OCI-LY1 (cell line): ENCODE results near the gene ZNF550.

Source experiments
- H2AFZ ChIP-seq: fragments of 200-600 bp; sonication (generic), shearing (Covaris generic); 2 replicates; pipeline ENCODE4 v1.6.0; 2014; ENCODE audit warnings: antibody characterized with exemption, mild to moderate bottlenecking, low read length
- H3F3A ChIP-seq: fragments of 200-600 bp; sonication (generic), shearing (Covaris generic); 2 replicates; pipeline ENCODE4 v1.6.0; 2014; ENCODE audit warnings: mild to moderate bottlenecking, antibody characterized with exemption, low read length, moderate library complexity; ENCODE audit not compliant: insufficient read depth
- H3K27ac ChIP-seq: fragments of 200-600 bp; sonication (generic); 2 replicates; pipeline ENCODE4 v1.5.1; 2014; ENCODE audit warnings: low read length, mixed run types, mild to moderate bottlenecking, low read depth; ENCODE audit not compliant: poor library complexity, severe bottlenecking
- H3K27me3 ChIP-seq: fragments of 200-600 bp; sonication (generic); 2 replicates; pipeline ENCODE4 v1.6.0; 2014; ENCODE audit warnings: antibody characterized with exemption, mild to moderate bottlenecking, low read length, moderate library complexity; ENCODE audit not compliant: insufficient read depth
- H3K36me3 ChIP-seq: fragments of 200-600 bp; sonication (generic); 2 replicates; pipeline ENCODE4 v1.6.1; 2014; ENCODE audit warnings: mild to moderate bottlenecking, antibody characterized with exemption, low read length, moderate library complexity, mixed read lengths; ENCODE audit not compliant: insufficient read depth
- H3K4me1 ChIP-seq: fragments of 200-600 bp; sonication (generic); 2 replicates; pipeline ENCODE4 v1.5.1; 2014; ENCODE audit warnings: mild to moderate bottlenecking, low read length, moderate library complexity; ENCODE audit not compliant: insufficient read depth, severe bottlenecking
- H3K4me2 ChIP-seq: fragments of 200-600 bp; sonication (generic), shearing (Covaris generic); 2 replicates; pipeline ENCODE4 v1.6.1; 2014; ENCODE audit warnings: low read length
- H3K4me3 ChIP-seq: fragments of 200-600 bp; sonication (generic); 2 replicates; pipeline ENCODE4 v1.5.1; 2014; ENCODE audit warnings: low read length, low read depth, mild to moderate bottlenecking, mixed read lengths; ENCODE audit not compliant: poor library complexity, severe bottlenecking
- H3K79me2 ChIP-seq: fragments of 200-600 bp; shearing (Covaris generic); 2 replicates; pipeline ENCODE4 v1.6.1; 2016; ENCODE audit warnings: mixed run types, low read length, mixed read lengths; ENCODE audit not compliant: insufficient read depth
- H3K9ac ChIP-seq: fragments of 200-600 bp; sonication (generic), shearing (Covaris generic); 2 replicates; pipeline ENCODE4 v1.6.1; 2014; ENCODE audit warnings: mild to moderate bottlenecking, low read length, mixed read lengths
- H3K9me2 ChIP-seq: fragments of 200-600 bp; sonication (generic), shearing (Covaris generic); 2 replicates; pipeline ENCODE4 v1.6.1; 2014; ENCODE audit warnings: low read depth, mild to moderate bottlenecking, low read length, mixed read lengths
- H3K9me3 ChIP-seq: fragments of 200-600 bp; shearing (Covaris generic); 2 replicates; pipeline ENCODE4 v1.6.1; 2014; ENCODE audit warnings: low read length, mixed read lengths
- H4K20me1 ChIP-seq: fragments of 200-600 bp; sonication (generic), shearing (Covaris generic); 2 replicates; pipeline ENCODE4 v1.6.0; 2016; ENCODE audit warnings: mild to moderate bottlenecking, low read length; ENCODE audit not compliant: insufficient read depth
- CTCF ChIP-seq: fragments of 200-600 bp; sonication (generic), shearing (Covaris generic); IDR thresholded peaks from 2 replicates; pipeline ENCODE4 v1.5.1; 2017; ENCODE audit warnings: mild to moderate bottlenecking, antibody characterized with exemption, low read length, moderate library complexity, mixed read lengths
- EZH2 ChIP-seq: fragments of 200-600 bp; sonication (generic), shearing (Covaris generic); IDR thresholded peaks from 2 replicates; pipeline ENCODE4 v1.8.0; 2017; ENCODE audit warnings: borderline replicate concordance, mixed run types, mild to moderate bottlenecking, antibody characterized with exemption, low read length, moderate library complexity, mixed read lengths

The ZNF550 gene

GRCh38 chr19:57583104-57583520 is 23.4 kb upstream of the ZNF550 start:
- no peaks in the 10 kb centered on the region for H4K20me1 ChIP-seq
- 0 out of 2 replicates have a peak, but pooled peaks cover 2% of the 10 kb centered on the region for H3K79me2 ChIP-seq
- H2AFZ ChIP-seq = no peak overlapping the region
- peaks cover 5% of the 10 kb centered on the region; the same call in 1 of the 2 replicates for H3K36me3 ChIP-seq
- H3K27me3 ChIP-seq = no peaks in the 10 kb centered on the region
- no peak overlapping the region for H3K9ac ChIP-seq
- peaks cover 7% of the 10 kb centered on the region for H3K4me1 ChIP-seq
- H3K9me2 ChIP-seq = no peaks in the 10 kb centered on the region
- TF ChIP-seq EZH2 (no peak), CTCF (no peak)
- H3K4me3 ChIP-seq = no peak overlapping the region
- H3K4me2 ChIP-seq = no peak overlapping the region
- no peaks in the 10 kb centered on the region for H3F3A ChIP-seq
- H3K27ac ChIP-seq = no peak overlapping the region
- peaks cover 18% of the 10 kb centered on the region for H3K9me3 ChIP-seq

- H3F3A ChIP-seq = no peaks in the 10 kb centered on the region
- no peaks in the 10 kb centered on the region for H3K27me3 ChIP-seq
- no peaks in the 10 kb centered on the region for H3K9me2 ChIP-seq
- peaks cover 16% of the 10 kb centered on the region for H3K4me1 ChIP-seq
- H3K9me3 ChIP-seq = peaks cover 31% of the 10 kb centered on the region
- peak within 1 kb of the TSS; percentile 86 for H3K4me2 ChIP-seq
- peak within 1 kb of the TSS; percentile 75 for H3K9ac ChIP-seq
- H2AFZ ChIP-seq = peak within 1 kb of the TSS; percentile 99
- H3K36me3 ChIP-seq = peaks cover 46% of the 10 kb centered on the region
- TF ChIP-seq EZH2 (no peak), CTCF (peak; percentile 39; the same call in 1 of the 2 replicates)
- H3K4me3 ChIP-seq = peak within 1 kb of the TSS; percentile 80
- no peaks in the 10 kb centered on the region for H4K20me1 ChIP-seq
- H3K27ac ChIP-seq = peak within 1 kb of the TSS; percentile 6
- H3K79me2 ChIP-seq = 0 out of 2 replicates have a peak, but pooled peaks cover 11% of the 10 kb centered on the region
Observed at GRCh38 chr19:57578487-57579205, 19.0 kb upstream of the ZNF550 start, which contains the start of gene ZNF416. Gene ZNF416 (minus strand): TSS chr19:57578911. CDS start chr19:57578704, 207 bp downstream.

- H4K20me1 ChIP-seq = no peaks in the 10 kb centered on the region
- TF ChIP-seq CTCF (no peak), EZH2 (no peak)
- no peaks in the 10 kb centered on the region for H3K9me2 ChIP-seq
- no peak overlapping the region for H3K27ac ChIP-seq
- H2AFZ ChIP-seq = no peak overlapping the region
- peaks cover 66% of the 10 kb centered on the region for H3K36me3 ChIP-seq
- H3K79me2 ChIP-seq = 0 out of 2 replicates have a peak, but pooled peaks cover 11% of the 10 kb centered on the region
- H3K4me2 ChIP-seq = no peak overlapping the region
- peaks cover 16% of the 10 kb centered on the region for H3K4me1 ChIP-seq
- no peak overlapping the region for H3K4me3 ChIP-seq
- peaks cover 42% of the 10 kb centered on the region for H3K9me3 ChIP-seq
- no peaks in the 10 kb centered on the region for H3F3A ChIP-seq
- H3K27me3 ChIP-seq = no peaks in the 10 kb centered on the region
- H3K9ac ChIP-seq = no peak overlapping the region
Observed at GRCh38 chr19:57576661-57577060, 17.0 kb upstream of the ZNF550 start.
